Stimulated activated CD4-positive, alpha-beta T cell treated with anti-CD3 and anti-CD28 coated beads, Interleukin-15, amount 100 ng/mL, for 1 hour (primary cell): ENCODE results near the gene OR6C3.
"Not testable (repeated sequence)": the region's sequence is repeated elsewhere in the genome, so short reads cannot be mapped to it uniquely, and the experiment has no call there.

Experiments
- DNase-seq, 2 donors: peaks; one replicate each; pipeline ENCODE4 v3.0.0-alpha.2; 2020; ENCODE audit warnings: low read depth in 1 of 2, low spot score in 1 of 2

The OR6C3 gene

GRCh38 chr12:55330446-55330845, at the start of gene OR6C3:
TSS of gene OR6C3 (plus strand) at chr12:55330746. CDS start at chr12:55331701, 955 bp downstream.
- DNase-seq = no peak

- DNase-seq = no peak
These were observed 49.6 kb upstream of the OR6C3 start for GRCh38 chr12:55280991-55281390.

GRCh38 chr12:55289999-55290398, 40.5 kb upstream of the OR6C3 start:
- no peak for DNase-seq

GRCh38 chr12:55296469-55296868, 34.1 kb upstream of the OR6C3 start, which contains the start of gene OR6C6:
TSS of gene OR6C6 (minus strand) at chr12:55296569. CDS start at chr12:55295232, 1,337 bp downstream.
- no peak for DNase-seq

GRCh38 chr12:55314043-55314442, 16.5 kb upstream of the OR6C3 start, which contains the start of gene OR6C1:
TSS of gene OR6C1 (plus strand) at chr12:55314343. CDS start at chr12:55320600, 6,257 bp downstream.
- DNase-seq = no peak

GRCh38 chr12:55320201-55320600, 10.3 kb upstream of the OR6C3 start:
- DNase-seq = no peak

- DNase-seq = not testable (repeated sequence)
These were observed 4.7 kb upstream of the OR6C3 start for GRCh38 chr12:55325801-55326200.

- DNase-seq = no peak
These were observed 5.5 kb downstream of the OR6C3 start for GRCh38 chr12:55336002-55336401.

GRCh38 chr12:55355338-55355737, 24.8 kb downstream of the OR6C3 start:
- DNase-seq = not testable (repeated sequence)

GRCh38 chr12:55362675-55363074, 32.1 kb downstream of the OR6C3 start, which contains the start of gene OR6C75:
TSS of gene OR6C75 (plus strand) at chr12:55362975. CDS start at chr12:55365111, 2,136 bp downstream.
- no peak for DNase-seq

- DNase-seq = no peak
These were observed 34.5 kb downstream of the OR6C3 start for GRCh38 chr12:55365086-55365485.

GRCh38 chr12:55372521-55372920, 42.0 kb downstream of the OR6C3 start:
- no peak for DNase-seq
